ENCODE data around the gene MRM3. TPM values are rescaled to one million over a fixed set of nuclear protein-coding genes. Genes with fewer than 3 reads are reported as not detected.
"Not testable (repeated sequence)": the region's sequence is repeated elsewhere in the genome, so short reads cannot be mapped to it uniquely, and the experiment has no call there.

MRM3 gene
- total RNA-seq, 1 donor from 2014 or later, result 10.4 TPM

DNA sequence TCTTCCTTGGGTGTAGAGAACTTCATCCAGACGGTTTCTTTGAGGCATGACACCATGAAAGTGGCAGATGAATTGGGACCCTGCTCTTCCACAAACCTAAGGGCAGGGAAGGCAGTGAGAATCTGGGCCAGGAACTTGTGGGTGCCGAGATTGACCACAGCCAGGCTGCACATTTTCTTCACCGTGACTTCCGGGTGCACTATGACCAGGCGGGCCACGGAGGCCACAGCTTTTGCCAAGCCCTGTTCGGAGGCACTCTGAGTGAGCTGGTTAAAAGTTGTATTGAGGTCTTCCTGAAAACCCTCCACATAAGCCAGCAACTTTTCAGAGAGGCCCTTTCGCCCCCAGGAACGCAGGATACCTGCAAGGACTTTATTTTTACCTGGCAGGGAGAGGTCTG is 36.0 kb upstream of the MRM3 start:
- no peak for DNase-seq (ENCODE audit: extremely low spot score, unreplicated experiment)

GRCh38 chr17:746783-747629 is 35.1 kb upstream of the MRM3 start:
- H3K4me3 Mint-ChIP-seq (ENCODE audit: unreplicated experiment), result no peak overlapping the region
- no peak overlapping the region for H3K27ac Mint-ChIP-seq (ENCODE audit: unreplicated experiment)
- no peaks in the 10 kb centered on the region for H3K27me3 Mint-ChIP-seq (ENCODE audit: unreplicated experiment)
- TF ChIP-seq CTCF (IDR thresholded peaks at IDR 0.05), result no peak
- peaks cover 28% of the 10 kb centered on the region for H3K36me3 Mint-ChIP-seq (ENCODE audit: unreplicated experiment)
- H3K9me3 Mint-ChIP-seq (ENCODE audit: unreplicated experiment), result no peaks in the 10 kb centered on the region
- peaks cover 16% of the 10 kb centered on the region for H3K4me1 Mint-ChIP-seq (ENCODE audit: unreplicated experiment)
- DNase-seq (ENCODE audit: extremely low spot score, unreplicated experiment), result no peak

More for the DNA sequence above, 36.0 kb upstream of the MRM3 start:
- Mint-ChIP-seq H3K4me1 (ENCODE audit: unreplicated experiment) (peaks cover 11% of the 10 kb centered on the region), H3K9me3 (ENCODE audit: unreplicated experiment) (no peaks in the 10 kb centered on the region), H3K36me3 (ENCODE audit: unreplicated experiment) (peaks cover 32% of the 10 kb centered on the region), H3K4me3 (ENCODE audit: unreplicated experiment) (no peak overlapping the region), H3K27ac (ENCODE audit: unreplicated experiment) (no peak overlapping the region), H3K27me3 (ENCODE audit: unreplicated experiment) (no peaks in the 10 kb centered on the region)
- TF ChIP-seq CTCF (IDR thresholded peaks at IDR 0.05), result no peak

- peaks cover 18% of the 10 kb centered on the region for H3K36me3 Mint-ChIP-seq (ENCODE audit: unreplicated experiment)
- not testable (repeated sequence) for H3K27ac Mint-ChIP-seq (ENCODE audit: unreplicated experiment); H3K27me3 Mint-ChIP-seq (ENCODE audit: unreplicated experiment); H3K4me3 Mint-ChIP-seq (ENCODE audit: unreplicated experiment); H3K9me3 Mint-ChIP-seq (ENCODE audit: unreplicated experiment); DNase-seq (ENCODE audit: extremely low spot score, unreplicated experiment)
- H3K4me1 Mint-ChIP-seq (ENCODE audit: unreplicated experiment), result peaks cover 23% of the 10 kb centered on the region
Observed at GRCh38 chr17:748604-749003, 33.5 kb upstream of the MRM3 start.

DNA sequence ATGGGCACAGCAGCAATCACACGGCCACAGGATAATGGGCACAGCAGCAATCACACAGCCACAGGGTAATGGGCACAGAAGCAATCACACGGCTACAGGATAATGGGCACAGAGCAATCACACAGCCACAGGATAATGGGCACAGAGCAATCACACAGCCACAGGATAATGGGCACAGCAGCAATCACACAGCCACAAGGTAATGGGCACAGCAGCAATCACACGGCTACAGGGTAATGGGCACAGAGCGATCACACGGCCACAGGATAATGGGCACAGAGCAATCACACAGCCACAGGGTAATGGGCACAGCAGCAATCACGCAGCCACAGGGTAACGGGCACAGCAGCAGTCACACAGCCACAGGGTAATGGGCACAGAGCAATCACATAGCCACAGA is 32.8 kb upstream of the MRM3 start:
- H3K27me3 Mint-ChIP-seq (ENCODE audit: unreplicated experiment); H3K27ac Mint-ChIP-seq (ENCODE audit: unreplicated experiment); H3K4me3 Mint-ChIP-seq (ENCODE audit: unreplicated experiment); H3K9me3 Mint-ChIP-seq (ENCODE audit: unreplicated experiment); DNase-seq (ENCODE audit: extremely low spot score, unreplicated experiment): not testable (repeated sequence)
- Mint-ChIP-seq H3K36me3 (ENCODE audit: unreplicated experiment) (peaks cover 15% of the 10 kb centered on the region), H3K4me1 (ENCODE audit: unreplicated experiment) (peaks cover 23% of the 10 kb centered on the region)

- Mint-ChIP-seq H3K9me3 (ENCODE audit: unreplicated experiment) (no peaks in the 10 kb centered on the region), H3K4me1 (ENCODE audit: unreplicated experiment) (peaks cover 23% of the 10 kb centered on the region), H3K4me3 (ENCODE audit: unreplicated experiment) (peak overlapping the region; percentile 92), H3K27ac (ENCODE audit: unreplicated experiment) (peak overlapping the region; percentile 24), H3K27me3 (ENCODE audit: unreplicated experiment) (no peaks in the 10 kb centered on the region), H3K36me3 (ENCODE audit: unreplicated experiment) (peaks cover 13% of the 10 kb centered on the region)
- no peak for TF ChIP-seq CTCF (IDR thresholded peaks at IDR 0.05)
- no peak for DNase-seq (ENCODE audit: extremely low spot score, unreplicated experiment)
Observed at GRCh38 chr17:750431-751037, 31.6 kb upstream of the MRM3 start.
